22Rv1 (cell line): ENCODE data around the gene MGAT5.
"Not testable (repeated sequence)": the region's sequence is repeated elsewhere in the genome, so short reads cannot be mapped to it uniquely, and the experiment has no call there.

Source experiments
- H3K27ac ChIP-seq: fragments of 450-650 bp; 2 replicates; pipeline ENCODE4 v1.5.1; 2017
- ZFX ChIP-seq: fragments of 450-650 bp; IDR thresholded peaks from 2 replicates; pipeline ENCODE4 v1.6.1; 2017; ENCODE audit warnings: antibody characterized with exemption, borderline replicate concordance
- TF ChIP-seq, protein P1 (sequence below): fragments of 450-650 bp; IDR thresholded peaks from 2 replicates; pipeline ENCODE4 v1.5.1; 2017; ENCODE audit warnings: mild to moderate bottlenecking

Gene MGAT5

DNA sequence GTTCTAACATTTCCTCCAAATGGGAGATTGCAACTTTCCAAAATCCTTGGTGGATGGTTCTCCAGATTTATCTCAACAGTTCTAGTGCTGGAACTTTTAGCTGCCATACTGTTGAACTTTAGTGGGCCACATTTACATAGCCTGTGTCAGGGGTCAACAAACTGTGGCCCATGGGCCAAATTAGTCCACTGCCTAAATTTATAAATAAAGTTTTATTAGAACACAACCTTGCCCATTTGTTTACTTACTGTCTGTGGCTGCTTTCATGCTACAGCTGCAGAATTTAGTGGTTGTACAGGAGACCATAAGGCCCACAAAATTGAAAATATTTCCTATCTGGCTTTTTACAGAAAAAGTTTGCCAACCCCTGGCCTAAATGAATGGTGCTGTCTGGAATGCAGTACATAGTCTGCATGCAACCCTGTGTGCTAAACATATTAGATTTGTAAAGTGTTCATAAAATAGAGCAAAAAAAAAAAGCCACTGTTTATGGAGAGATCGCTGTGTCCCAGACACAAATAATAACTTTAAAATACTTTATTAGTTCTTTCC is 30.3 kb downstream of the MGAT5 start:
- TF ChIP-seq, protein P1, sequence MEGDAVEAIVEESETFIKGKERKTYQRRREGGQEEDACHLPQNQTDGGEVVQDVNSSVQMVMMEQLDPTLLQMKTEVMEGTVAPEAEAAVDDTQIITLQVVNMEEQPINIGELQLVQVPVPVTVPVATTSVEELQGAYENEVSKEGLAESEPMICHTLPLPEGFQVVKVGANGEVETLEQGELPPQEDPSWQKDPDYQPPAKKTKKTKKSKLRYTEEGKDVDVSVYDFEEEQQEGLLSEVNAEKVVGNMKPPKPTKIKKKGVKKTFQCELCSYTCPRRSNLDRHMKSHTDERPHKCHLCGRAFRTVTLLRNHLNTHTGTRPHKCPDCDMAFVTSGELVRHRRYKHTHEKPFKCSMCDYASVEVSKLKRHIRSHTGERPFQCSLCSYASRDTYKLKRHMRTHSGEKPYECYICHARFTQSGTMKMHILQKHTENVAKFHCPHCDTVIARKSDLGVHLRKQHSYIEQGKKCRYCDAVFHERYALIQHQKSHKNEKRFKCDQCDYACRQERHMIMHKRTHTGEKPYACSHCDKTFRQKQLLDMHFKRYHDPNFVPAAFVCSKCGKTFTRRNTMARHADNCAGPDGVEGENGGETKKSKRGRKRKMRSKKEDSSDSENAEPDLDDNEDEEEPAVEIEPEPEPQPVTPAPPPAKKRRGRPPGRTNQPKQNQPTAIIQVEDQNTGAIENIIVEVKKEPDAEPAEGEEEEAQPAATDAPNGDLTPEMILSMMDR, result no peak
- TF ChIP-seq ZFX, result no peak
- no peak overlapping the region for H3K27ac ChIP-seq

DNA sequence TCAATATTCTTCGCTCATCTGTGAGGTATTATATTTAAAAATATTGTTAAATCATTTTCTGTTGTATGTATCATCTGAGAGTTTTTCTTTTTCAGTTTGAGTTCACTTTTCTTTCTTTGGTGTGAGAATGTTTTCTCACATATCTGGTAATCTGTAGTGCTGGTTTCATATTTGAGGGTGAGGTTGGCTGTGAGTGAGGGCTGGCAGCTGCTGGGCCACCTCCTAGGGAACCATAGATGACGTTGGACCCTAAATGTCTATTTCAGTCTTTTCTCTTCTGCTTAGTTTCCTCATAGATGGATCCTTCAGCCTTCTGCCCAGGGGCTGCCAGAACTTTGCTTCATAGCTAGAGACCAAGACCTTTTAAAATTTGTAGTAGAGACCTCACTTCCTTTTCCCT is 33.5 kb downstream of the MGAT5 start:
- no peak overlapping the region for H3K27ac ChIP-seq
- no peak for TF ChIP-seq ZFX
- TF ChIP-seq, protein P1, result no peak

DNA sequence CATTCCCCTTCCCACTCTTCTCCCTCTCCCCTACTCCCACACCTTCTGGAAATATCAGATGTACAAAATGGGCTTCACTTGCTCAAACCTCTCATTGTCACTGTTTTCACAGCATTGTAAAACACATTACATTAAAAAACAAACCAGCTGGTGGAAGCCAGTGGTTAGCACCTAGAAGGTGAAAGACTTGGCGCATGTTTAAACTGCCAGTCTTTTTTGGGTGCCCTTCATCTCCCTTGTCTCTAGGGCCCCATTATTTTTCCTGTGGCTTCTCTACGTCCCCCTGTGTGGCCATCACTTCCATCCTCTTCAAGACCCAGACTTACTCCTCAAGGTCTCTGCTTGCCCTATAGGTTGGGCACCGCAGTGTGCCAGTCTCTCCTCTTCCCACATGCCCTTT is 34.9 kb downstream of the MGAT5 start:
- TF ChIP-seq, protein P1, result no peak
- no peak for TF ChIP-seq ZFX
- H3K27ac ChIP-seq, result no peak overlapping the region

DNA sequence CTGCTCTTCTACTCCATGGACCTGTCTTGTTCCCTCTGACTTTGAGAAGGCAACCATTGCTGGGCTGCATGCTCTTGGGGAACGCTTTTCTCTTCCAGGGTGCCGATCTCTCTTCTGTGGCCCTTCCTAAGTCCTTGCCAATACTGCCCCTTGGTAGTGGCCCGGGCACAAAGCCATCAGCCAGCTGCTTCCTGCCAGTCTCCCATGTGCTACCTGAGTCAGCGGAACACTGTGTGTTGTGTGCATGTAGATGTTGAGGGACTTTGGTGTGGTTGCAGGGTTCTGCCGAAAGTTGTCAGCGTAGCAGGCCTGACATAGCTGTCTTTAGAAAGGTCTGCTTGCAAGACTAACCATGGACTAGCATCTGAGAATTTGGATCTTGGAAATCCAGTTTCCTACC is 35.4 kb downstream of the MGAT5 start:
- H3K27ac ChIP-seq, result no peak overlapping the region
- TF ChIP-seq, protein P1, result no peak
- TF ChIP-seq ZFX, result no peak

DNA sequence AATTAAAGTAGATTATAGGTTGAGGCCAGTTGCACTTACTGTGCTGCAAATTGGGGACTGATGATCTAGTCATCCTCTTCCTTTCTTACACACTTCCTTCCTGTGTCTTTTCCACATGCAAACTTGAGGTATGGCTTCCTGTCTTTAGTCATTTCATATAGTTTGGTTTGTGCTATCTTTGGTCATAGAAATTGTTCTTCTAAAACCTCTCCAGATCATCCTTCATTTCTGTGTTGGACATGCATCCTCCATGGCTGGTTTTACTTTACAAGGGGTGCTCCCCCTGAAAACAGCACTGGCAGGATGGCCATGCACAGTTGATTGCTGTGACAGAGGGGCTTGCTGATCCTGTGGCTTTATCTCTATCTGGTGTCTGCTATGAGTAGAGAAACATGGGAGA is 36.5 kb downstream of the MGAT5 start:
- TF ChIP-seq ZFX, result no peak
- TF ChIP-seq, protein P1, result no peak
- no peak overlapping the region for H3K27ac ChIP-seq

DNA sequence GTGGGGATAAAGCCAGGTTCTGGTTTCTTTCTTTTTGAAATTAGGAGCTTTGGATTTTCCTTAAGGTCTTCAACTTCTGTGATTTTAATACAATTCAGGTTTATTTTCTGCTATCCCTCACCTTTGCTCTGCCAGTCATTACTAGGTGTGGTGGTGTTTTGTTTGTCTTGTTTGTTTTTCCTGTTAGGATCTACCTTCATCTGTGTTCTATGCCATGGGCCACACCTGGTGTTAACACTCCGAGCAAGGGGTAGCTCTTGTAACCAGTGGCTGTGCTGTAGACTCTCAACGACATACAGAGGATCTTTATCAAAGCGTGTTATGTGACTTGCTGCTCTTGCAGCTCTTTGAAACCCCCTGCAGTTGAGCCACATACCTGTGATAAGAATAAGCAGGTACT is 38.6 kb downstream of the MGAT5 start:
- TF ChIP-seq ZFX, result no peak
- TF ChIP-seq, protein P1, result no peak
- H3K27ac ChIP-seq, result no peak overlapping the region

DNA sequence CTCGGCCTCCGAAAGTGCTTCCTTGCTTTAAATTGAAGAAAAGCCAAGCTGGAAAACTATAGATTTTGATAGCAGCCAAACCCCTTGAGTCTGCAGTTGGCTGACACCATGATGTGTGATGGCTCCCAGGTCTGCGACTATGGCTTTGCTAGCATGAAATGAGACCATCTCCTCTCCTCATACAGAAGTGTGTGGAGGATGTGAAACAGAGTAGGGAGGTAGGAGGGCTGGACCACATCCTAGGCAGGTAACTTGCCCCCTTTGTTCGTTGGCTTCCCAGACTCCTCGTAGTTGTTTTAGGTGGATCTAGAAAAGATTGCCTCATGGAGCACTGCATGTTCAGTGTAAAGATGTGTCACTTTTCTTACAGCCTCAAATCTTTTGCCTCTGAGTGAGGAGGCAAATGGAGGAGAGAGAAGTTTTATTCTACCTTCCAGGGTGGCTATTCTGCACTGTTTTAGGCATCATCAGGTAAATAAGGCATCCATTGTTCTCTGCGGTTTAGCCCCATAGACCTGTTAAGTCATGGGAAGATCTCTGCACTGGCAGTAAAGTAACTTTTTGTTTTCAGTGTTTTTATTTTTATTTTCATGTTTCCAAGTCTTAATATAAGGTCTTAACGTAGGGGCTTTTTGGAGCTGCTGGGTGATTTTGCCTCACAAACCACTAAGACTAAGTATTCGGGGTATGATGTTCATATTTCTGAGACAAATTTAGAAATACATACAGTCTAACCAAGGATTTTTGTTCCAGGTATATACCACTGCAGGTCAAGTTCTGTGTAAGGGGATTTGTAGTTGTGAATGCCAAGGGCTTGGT is 40.1 kb downstream of the MGAT5 start:
- TF ChIP-seq ZFX, result no peak
- TF ChIP-seq, protein P1, result no peak
- no peak overlapping the region for H3K27ac ChIP-seq

DNA sequence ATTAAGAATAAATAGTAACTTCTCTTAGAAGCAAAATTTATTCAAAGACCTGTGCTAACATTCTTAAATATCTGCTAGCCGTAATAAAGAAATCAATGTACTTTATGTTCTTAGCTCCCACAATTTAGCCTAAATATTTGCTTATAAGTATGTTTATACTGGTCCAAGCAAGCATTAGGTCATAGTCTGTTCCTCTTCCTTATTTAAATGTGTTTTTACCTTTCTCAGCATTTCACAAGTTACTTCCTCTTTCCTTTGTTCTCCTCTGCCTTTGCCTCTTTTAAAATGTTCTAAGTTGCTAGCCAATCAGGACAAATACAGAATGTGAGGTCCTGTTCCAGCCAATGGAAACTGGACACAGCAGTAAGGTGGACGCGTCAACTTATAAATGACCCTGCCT is 40.7 kb downstream of the MGAT5 start:
- H3K27ac ChIP-seq, result not testable (repeated sequence)
